ENCODE data around the gene TROAP.

- TF ChIP-seq, protein P1, sequence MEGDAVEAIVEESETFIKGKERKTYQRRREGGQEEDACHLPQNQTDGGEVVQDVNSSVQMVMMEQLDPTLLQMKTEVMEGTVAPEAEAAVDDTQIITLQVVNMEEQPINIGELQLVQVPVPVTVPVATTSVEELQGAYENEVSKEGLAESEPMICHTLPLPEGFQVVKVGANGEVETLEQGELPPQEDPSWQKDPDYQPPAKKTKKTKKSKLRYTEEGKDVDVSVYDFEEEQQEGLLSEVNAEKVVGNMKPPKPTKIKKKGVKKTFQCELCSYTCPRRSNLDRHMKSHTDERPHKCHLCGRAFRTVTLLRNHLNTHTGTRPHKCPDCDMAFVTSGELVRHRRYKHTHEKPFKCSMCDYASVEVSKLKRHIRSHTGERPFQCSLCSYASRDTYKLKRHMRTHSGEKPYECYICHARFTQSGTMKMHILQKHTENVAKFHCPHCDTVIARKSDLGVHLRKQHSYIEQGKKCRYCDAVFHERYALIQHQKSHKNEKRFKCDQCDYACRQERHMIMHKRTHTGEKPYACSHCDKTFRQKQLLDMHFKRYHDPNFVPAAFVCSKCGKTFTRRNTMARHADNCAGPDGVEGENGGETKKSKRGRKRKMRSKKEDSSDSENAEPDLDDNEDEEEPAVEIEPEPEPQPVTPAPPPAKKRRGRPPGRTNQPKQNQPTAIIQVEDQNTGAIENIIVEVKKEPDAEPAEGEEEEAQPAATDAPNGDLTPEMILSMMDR (IDR thresholded peaks at IDR 0.05): no peak
- no peak for TF ChIP-seq POLR2A (IDR thresholded peaks at IDR 0.05)
Observed at GRCh38 chr12:49348781-49349180, 25.7 kb downstream of the TROAP start.

All from body of pancreas (tissue), 4 donors.